Liver (tissue), 9 donors: ENCODE measurements around the gene GAL. TPM values are rescaled to one million over a fixed set of nuclear protein-coding genes. Genes with fewer than 3 reads are reported as not detected.

Experiments
- DNase-seq: peaks from one replicate; pipeline ENCODE4 v3.0.0-alpha.2; 2017; ENCODE audit warnings: low spot score
- H3K27ac ChIP-seq, 2 donors: one replicate each; pipeline ENCODE4 v1.7.0; 2013; ENCODE audit warnings: inconsistent platforms in 2 of 2, low read length in 2 of 2, control low read depth in 1 of 2, low read depth in 1 of 2, mild to moderate bottlenecking in 1 of 2
- H3K27me3 ChIP-seq, 4 donors: one replicate each; pipeline versions ENCODE4 v1.6.1 to v1.7.0; 2013; ENCODE audit warnings: low read length in 3 of 4, inconsistent platforms in 1 of 4, mild to moderate bottlenecking in 1 of 4, moderate library complexity in 1 of 4; ENCODE audit not compliant: control insufficient read depth in 4 of 4, insufficient read depth in 4 of 4
- H3K36me3 ChIP-seq, 4 donors: one replicate each; pipeline versions ENCODE4 v1.6.1 to v1.7.0; 2013; ENCODE audit warnings: low read length in 3 of 4, mild to moderate bottlenecking in 3 of 4, low read depth in 1 of 4, moderate library complexity in 1 of 4; ENCODE audit not compliant: control insufficient read depth in 4 of 4, insufficient read depth in 3 of 4
- H3K4me1 ChIP-seq, 4 donors: one replicate each; pipeline versions ENCODE4 v1.6.1 to v1.7.0; 2013; ENCODE audit warnings: low read length in 3 of 4, mild to moderate bottlenecking in 3 of 4, moderate library complexity in 1 of 4; ENCODE audit not compliant: control insufficient read depth in 4 of 4, insufficient read depth in 4 of 4
- H3K4me3 ChIP-seq, 3 donors: one replicate each; pipeline versions ENCODE4 v1.6.1 to v1.7.0; 2013; ENCODE audit warnings: low read length in 3 of 3, control low read depth in 1 of 3, low read depth in 1 of 3, mild to moderate bottlenecking in 1 of 3
- H3K9ac ChIP-seq, 2 donors: one replicate each; pipeline ENCODE4 v1.7.0; 2013; ENCODE audit warnings: low read length in 2 of 2, mild to moderate bottlenecking in 2 of 2, moderate library complexity in 2 of 2, control low read depth in 1 of 2, low read depth in 1 of 2
- H3K9me3 ChIP-seq, 4 donors: one replicate each; pipeline versions ENCODE4 v1.6.1 to v1.7.0; 2013; ENCODE audit warnings: low read length in 3 of 4; ENCODE audit not compliant: control insufficient read depth in 4 of 4
- ATF3 ChIP-seq: IDR thresholded peaks from 2 replicates; pipeline ENCODE4 v1.6.1; 2016; ENCODE audit warnings: antibody characterized with exemption
- CTCF ChIP-seq: fragments of 150-350 bp; IDR thresholded peaks from 2 replicates; pipeline ENCODE4 v1.5.1; 2017; ENCODE audit warnings: improper control_type of control experiment, low read depth, low read length; ENCODE audit not compliant: missing input control
- FOXA1 ChIP-seq: IDR thresholded peaks from 2 replicates; pipeline ENCODE4 v1.6.1; 2016; ENCODE audit warnings: antibody characterized with exemption
- FOXA2 ChIP-seq: IDR thresholded peaks from 2 replicates; pipeline ENCODE4 v1.6.1; 2016; ENCODE audit warnings: antibody characterized with exemption
- GABPA ChIP-seq, 2 donors: IDR thresholded peaks in 1 of 2; conservative IDR thresholded peaks in 1 of 2; 2 replicates each; pipeline ENCODE4 v1.6.1; 2016; ENCODE audit warnings: antibody characterized with exemption in 2 of 2, mild to moderate bottlenecking in 1 of 2, moderate library complexity in 1 of 2
- HNF4A ChIP-seq, 2 donors: conservative IDR thresholded peaks; 2 replicates each; pipeline ENCODE4 v1.6.1; 2016; ENCODE audit warnings: antibody characterized with exemption in 2 of 2, mild to moderate bottlenecking in 2 of 2
- HNF4G ChIP-seq: IDR thresholded peaks from 2 replicates; pipeline ENCODE4 v1.6.1; 2016; ENCODE audit warnings: antibody characterized with exemption
- JUND ChIP-seq, 2 donors: IDR thresholded peaks; 2 replicates each; pipeline ENCODE4 v1.6.1; 2016; ENCODE audit warnings: antibody characterized with exemption in 2 of 2
- MAX ChIP-seq: IDR thresholded peaks from 2 replicates; pipeline ENCODE4 v1.6.1; 2016; ENCODE audit warnings: antibody characterized with exemption
- RAD21 ChIP-seq, 2 donors: IDR thresholded peaks; 2 replicates each; pipeline ENCODE4 v1.6.1; 2016; ENCODE audit warnings: antibody characterized with exemption in 2 of 2, mild to moderate bottlenecking in 2 of 2
- REST ChIP-seq: IDR thresholded peaks from 2 replicates; pipeline ENCODE4 v1.6.1; 2016; ENCODE audit warnings: antibody characterized with exemption, mild to moderate bottlenecking
- RXRA ChIP-seq, 2 donors: IDR thresholded peaks; 2 replicates each; pipeline ENCODE4 v1.6.1; 2017 to 2018; ENCODE audit warnings: antibody characterized with exemption in 2 of 2, mild to moderate bottlenecking in 1 of 2
- SP1 ChIP-seq: IDR thresholded peaks from 2 replicates; pipeline ENCODE4 v1.6.1; 2018; ENCODE audit warnings: antibody characterized with exemption, mild to moderate bottlenecking
- TAF1 ChIP-seq: conservative IDR thresholded peaks from 2 replicates; pipeline ENCODE4 v1.6.1; 2016; ENCODE audit warnings: antibody characterized with exemption, mild to moderate bottlenecking
- YY1 ChIP-seq: IDR thresholded peaks from 2 replicates; pipeline ENCODE4 v1.6.1; 2016; ENCODE audit warnings: antibody characterized with exemption, mild to moderate bottlenecking
- ZBTB33 ChIP-seq: IDR thresholded peaks from 2 replicates; pipeline ENCODE4 v1.6.1; 2016; ENCODE audit warnings: antibody characterized with exemption
- WGBS: extraction: QIAGEN DNeasy Blood & Tissue Kit; methylation state at CpG from one replicate; pipeline ENCODE4 v1.1.7; 2013; 5-methylcytosine and 5-hydroxymethylcytosine counted together
- polyA plus RNA-seq, 2 donors: library from polyadenylated mRNA; stranded (reverse) in 1 of 2; unstranded in 1 of 2; fragments of 200-250 nt in 1 of 2; fragments of >200 nt in 1 of 2; fragmentation: Nextera tagmentation in 1 of 2; extraction: Ambion mirVana in 1 of 2; gene quantifications; one replicate each; pipeline versions ENCODE4 v1.2.1 to v1.2.3, GENCODE V29; 2013 to 2015
- total RNA-seq, 2 donors: library from RNA; depleted of rRNA; stranded (reverse); fragments of >200 nt; gene quantifications; one replicate each; pipeline ENCODE4 v1.2.3, GENCODE V29; 2014
- donor health status: healthy.
- donor health status: healthy.
- donor health status: healthy.
- donor health status: healthy.
- donor health status: healthy.

The GAL gene
- total and polyA plus RNA-seq, 4 donors, result 0.47 TPM; not detected in 3

GRCh38 chr11:68650801-68651200, 33.5 kb upstream of the GAL start:
- H3K9me3 ChIP-seq, result peaks cover 6 to 17% (median 15%) of the 10 kb centered on the region in 4 donors
- no peak overlapping the region for H3K4me3 ChIP-seq
- TF ChIP-seq RAD21 (IDR thresholded peaks at IDR 0.05) (no peak), JUND (IDR thresholded peaks at IDR 0.05) (no peak), FOXA2 (no peak), CTCF (no peak), ATF3 (no peak), MAX (no peak), YY1 (no peak), ZBTB33 (no peak), REST (no peak), HNF4A (conservative IDR thresholded peaks at IDR 0.05) (no peak), TAF1 (no peak)
- no peak overlapping the region for H3K27ac ChIP-seq
- H3K4me1 ChIP-seq, result no peaks in the 10 kb centered on the region
- WGBS, result 82% methylated on average over 14 of the region's 14 CpGs
- H3K27me3 ChIP-seq, result no peaks in the 10 kb centered on the region
- H3K9ac ChIP-seq, result no peak overlapping the region
- no peaks in the 10 kb centered on the region for H3K36me3 ChIP-seq
- no peak for DNase-seq

- Histone ChIP-seq H3K9ac (no peak overlapping the region), H3K27me3 (no peaks in the 10 kb centered on the region), H3K4me1 (no peaks in the 10 kb centered on the region), H3K9me3 (peaks cover 6 to 17% (median 15%) of the 10 kb centered on the region in 4 donors), H3K36me3 (no peaks in the 10 kb centered on the region), H3K27ac (no peak overlapping the region), H3K4me3 (no peak overlapping the region)
- WGBS, result 63% methylated on average over 22 of the region's 22 CpGs
- DNase-seq, result no peak
- TF ChIP-seq SP1 (no peak), YY1 (no peak), GABPA (IDR thresholded peaks at IDR 0.05 in 1 of 2, conservative IDR thresholded peaks at IDR 0.05 in 1 of 2) (no peak), RXRA (IDR thresholded peaks at IDR 0.05) (no peak), FOXA1 (no peak), HNF4G (no peak), TAF1 (no peak), JUND (IDR thresholded peaks at IDR 0.05) (no peak), RAD21 (IDR thresholded peaks at IDR 0.05) (no peak), MAX (no peak)
These were observed 32.9 kb upstream of the GAL start for GRCh38 chr11:68651208-68651984.
